Ectodermal cell (in vitro differentiated cells): Measurements from ENCODE around the gene ESYT3.

Experiments used
- H3K27ac ChIP-seq: 2 replicates; pipeline ENCODE4 v1.7.0; 2013; ENCODE audit warnings: mild to moderate bottlenecking, low read depth, low read length; ENCODE audit not compliant: insufficient read depth, poor library complexity, severe bottlenecking
- H3K27me3 ChIP-seq: 2 replicates; pipeline ENCODE4 v1.7.0; 2013; ENCODE audit warnings: mild to moderate bottlenecking, low read length; ENCODE audit not compliant: insufficient read depth, control insufficient read depth, poor library complexity, severe bottlenecking
- H3K36me3 ChIP-seq: one replicate; pipeline ENCODE4 v1.7.0; 2013; ENCODE audit warnings: low read length; ENCODE audit not compliant: control insufficient read depth, insufficient read depth
- H3K4me1 ChIP-seq: one replicate; pipeline ENCODE4 v1.7.0; 2013; ENCODE audit warnings: low read length; ENCODE audit not compliant: control insufficient read depth, insufficient read depth
- H3K4me3 ChIP-seq: 2 replicates; pipeline ENCODE4 v1.7.0; 2013; ENCODE audit warnings: low read depth, low read length, control low read depth; ENCODE audit not compliant: insufficient read depth
- H3K9me3 ChIP-seq: 2 replicates; pipeline ENCODE4 v1.7.0; 2013; ENCODE audit warnings: mild to moderate bottlenecking, low read length, moderate library complexity; ENCODE audit not compliant: control insufficient read depth
- WGBS, 2 experiments: methylation state at CpG; one replicate each; pipeline ENCODE4 v1.1.7; 2013; ENCODE audit warnings: missing lambda C conversion rate in 2 of 2; 5-methylcytosine and 5-hydroxymethylcytosine counted together

The ESYT3 gene

DNA sequence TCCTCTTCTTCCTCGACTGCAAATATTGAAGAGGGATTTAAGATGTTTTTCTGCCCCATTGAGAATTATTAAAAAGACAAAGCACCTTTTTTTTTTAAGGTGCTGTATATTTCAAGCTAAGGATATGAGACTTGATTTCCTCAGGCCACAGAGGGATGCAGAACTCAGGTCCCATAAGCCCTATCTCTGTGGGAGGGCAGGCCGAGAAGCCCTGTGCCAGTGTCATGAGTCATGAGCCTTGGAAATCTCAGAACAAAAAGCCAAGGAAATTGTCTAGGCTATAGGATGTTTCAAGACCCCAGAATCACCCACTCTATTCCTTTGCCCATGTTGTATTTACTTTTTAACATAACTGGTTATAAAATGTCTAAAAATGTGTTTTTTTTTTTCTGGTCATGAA is 7.3 kb downstream of the ESYT3 start:
- peaks cover 6% of the 10 kb centered on the region for H3K4me1 ChIP-seq
- no peak overlapping the region for H3K27ac ChIP-seq
- H3K36me3 ChIP-seq = no peaks in the 10 kb centered on the region
- no peaks in the 10 kb centered on the region for H3K9me3 ChIP-seq
- H3K4me3 ChIP-seq = no peak overlapping the region
- peaks cover 10% of the 10 kb centered on the region for H3K27me3 ChIP-seq
- WGBS, 2 experiments = 61 to 75% methylated on average over 1 to 2 of the region's 2 CpGs

DNA sequence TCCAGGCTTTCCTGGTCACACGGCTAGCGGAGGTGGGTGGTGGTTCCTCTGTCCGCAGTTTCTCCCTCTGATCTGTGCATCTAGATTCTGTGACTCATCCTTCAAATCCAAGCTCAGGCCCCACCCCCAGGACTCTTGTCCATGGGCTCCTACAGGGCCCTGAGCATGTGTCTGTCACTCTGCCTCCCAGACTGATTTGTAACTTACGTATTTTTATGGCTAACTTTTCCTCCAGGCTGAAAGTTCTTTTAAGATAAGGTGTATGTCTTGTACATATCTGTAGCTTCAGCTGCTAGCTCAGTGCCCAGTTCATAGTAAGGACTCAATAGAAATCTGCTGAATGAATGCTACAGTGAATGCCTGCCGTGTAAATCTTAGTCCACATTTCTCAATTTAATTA is 8.0 kb downstream of the ESYT3 start:
- no peak overlapping the region for H3K4me3 ChIP-seq
- no peaks in the 10 kb centered on the region for H3K9me3 ChIP-seq
- H3K4me1 ChIP-seq = peaks cover 6% of the 10 kb centered on the region
- H3K27me3 ChIP-seq = peaks cover 3% of the 10 kb centered on the region
- 73 to 90% methylated on average over 5 of the region's 5 CpGs for WGBS, 2 experiments
- H3K36me3 ChIP-seq = no peaks in the 10 kb centered on the region
- no peak overlapping the region for H3K27ac ChIP-seq

DNA sequence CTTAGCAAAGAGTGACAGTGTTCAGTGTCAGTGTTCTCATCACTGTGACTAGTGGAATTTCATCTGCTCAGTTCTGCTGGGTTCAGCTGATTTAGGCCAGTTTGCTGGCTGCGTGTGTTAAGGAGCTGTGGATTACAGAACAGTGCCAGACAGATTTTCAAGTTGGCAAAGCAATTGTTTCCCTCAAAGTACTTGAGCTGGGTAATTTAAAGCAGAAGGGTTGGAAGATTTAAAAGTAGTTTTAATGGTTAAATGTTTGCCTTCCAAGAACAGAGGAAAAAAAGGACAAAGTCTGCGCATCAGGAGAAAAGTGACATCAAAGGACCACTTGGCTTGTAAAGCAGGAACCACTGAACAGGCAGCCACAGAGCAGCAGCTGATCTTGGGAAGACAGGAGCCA is 8.7 kb downstream of the ESYT3 start:
- 88 to 93% methylated on average over 2 of the region's 2 CpGs for WGBS, 2 experiments
- no peak overlapping the region for H3K4me3 ChIP-seq
- H3K9me3 ChIP-seq = no peaks in the 10 kb centered on the region
- no peaks in the 10 kb centered on the region for H3K36me3 ChIP-seq
- H3K4me1 ChIP-seq = peaks cover 6% of the 10 kb centered on the region
- no peaks in the 10 kb centered on the region for H3K27me3 ChIP-seq
- H3K27ac ChIP-seq = no peak overlapping the region

GRCh38 chr3:138443521-138444503 is 9.4 kb downstream of the ESYT3 start:
- Histone ChIP-seq H3K27ac (no peak overlapping the region), H3K4me3 (no peak overlapping the region), H3K27me3 (no peaks in the 10 kb centered on the region), H3K4me1 (peaks cover 6% of the 10 kb centered on the region), H3K9me3 (no peaks in the 10 kb centered on the region), H3K36me3 (no peaks in the 10 kb centered on the region)
- 93 to 96% methylated on average over 14 of the region's 14 CpGs for WGBS, 2 experiments

DNA sequence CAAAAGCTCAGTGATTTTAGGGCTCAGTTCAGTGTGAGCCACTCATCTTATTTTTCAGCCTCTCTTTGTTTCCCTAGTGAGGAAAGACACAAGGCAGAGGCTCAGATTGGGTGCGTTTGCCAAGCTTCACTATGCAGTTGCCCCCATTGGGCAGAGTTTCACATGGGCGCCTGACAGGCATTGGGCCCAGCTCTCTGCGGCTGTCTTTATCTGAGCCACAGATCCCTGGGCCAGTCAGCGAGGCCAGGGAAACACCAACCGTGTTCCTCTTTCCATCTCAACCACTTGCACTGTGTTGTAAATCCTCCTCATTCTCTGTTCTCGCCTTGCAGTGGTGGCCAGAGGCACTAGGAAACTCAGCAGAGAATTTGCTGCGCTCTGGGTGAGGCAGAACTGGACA is 10.8 kb downstream of the ESYT3 start:
- no peaks in the 10 kb centered on the region for H3K9me3 ChIP-seq
- no peaks in the 10 kb centered on the region for H3K36me3 ChIP-seq
- H3K4me1 ChIP-seq = peaks cover 6% of the 10 kb centered on the region
- no peak overlapping the region for H3K27ac ChIP-seq
- 89 to 91% methylated on average over 7 of the region's 7 CpGs for WGBS, 2 experiments
- H3K27me3 ChIP-seq = no peaks in the 10 kb centered on the region
- H3K4me3 ChIP-seq = no peak overlapping the region

- 94 to 96% methylated on average over 4 of the region's 4 CpGs for WGBS, 2 experiments
- H3K27me3 ChIP-seq = no peaks in the 10 kb centered on the region
- H3K4me3 ChIP-seq = no peak overlapping the region
Measured at GRCh38 chr3:138445654-138446053, 11.2 kb downstream of the ESYT3 start.

DNA sequence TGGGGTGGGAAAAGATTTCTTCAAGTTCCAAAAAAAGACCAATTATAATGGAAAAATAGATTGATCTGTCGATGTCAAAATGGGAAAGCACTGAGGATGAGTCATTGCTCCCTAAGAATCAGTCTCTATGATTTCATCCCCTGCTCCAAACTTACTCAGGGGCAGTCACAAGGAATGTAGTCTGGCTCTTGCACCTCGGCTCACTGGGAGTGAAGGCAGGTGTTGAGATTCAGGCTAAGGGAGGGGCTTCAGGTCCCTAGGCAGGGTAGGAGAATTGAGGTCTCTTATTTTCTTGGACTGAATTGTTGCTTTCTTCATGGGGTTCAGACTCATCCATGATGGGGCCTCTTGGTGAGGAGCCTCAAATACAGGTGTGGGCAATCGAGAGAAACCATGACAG is 14.2 kb downstream of the ESYT3 start:
- WGBS, 2 experiments = 87 to 93% methylated on average over 3 of the region's 3 CpGs
- Histone ChIP-seq H3K4me1 (no peaks in the 10 kb centered on the region), H3K27me3 (no peaks in the 10 kb centered on the region), H3K36me3 (no peaks in the 10 kb centered on the region), H3K4me3 (no peak overlapping the region), H3K27ac (no peak overlapping the region), H3K9me3 (no peaks in the 10 kb centered on the region)

More at GRCh38 chr3:138445654-138446053, 11.2 kb downstream of the ESYT3 start:
- H3K27ac ChIP-seq = no peak overlapping the region
- H3K4me1 ChIP-seq = peaks cover 6% of the 10 kb centered on the region
- no peaks in the 10 kb centered on the region for H3K9me3 ChIP-seq
- no peaks in the 10 kb centered on the region for H3K36me3 ChIP-seq

GRCh38 chr3:138449490-138449889 is 15.1 kb downstream of the ESYT3 start:
- Histone ChIP-seq H3K36me3 (no peaks in the 10 kb centered on the region), H3K27me3 (no peaks in the 10 kb centered on the region), H3K4me3 (no peak overlapping the region), H3K4me1 (no peaks in the 10 kb centered on the region), H3K27ac (no peak overlapping the region), H3K9me3 (no peaks in the 10 kb centered on the region)
- WGBS, 2 experiments = 94 to 95% methylated on average over 3 of the region's 3 CpGs

DNA sequence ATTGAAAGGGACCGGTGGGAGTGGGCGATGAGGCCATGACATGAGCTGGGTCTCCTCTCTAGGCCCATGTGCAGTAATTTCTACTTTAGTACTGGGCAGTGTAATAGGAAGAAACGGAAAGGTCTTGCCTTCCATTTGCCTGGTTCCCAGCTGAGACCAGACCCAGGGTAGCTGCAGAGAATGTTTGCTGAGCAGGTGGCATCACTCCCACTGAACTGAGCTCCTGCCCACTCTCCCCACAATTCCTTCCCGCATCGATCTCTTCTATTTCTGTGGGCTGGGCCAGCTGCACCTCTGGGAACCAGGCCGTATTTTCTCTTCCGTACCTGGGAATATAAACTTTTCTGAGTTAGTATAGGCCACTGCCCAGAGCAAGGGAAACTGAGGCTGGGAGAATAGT is 15.8 kb downstream of the ESYT3 start:
- Histone ChIP-seq H3K4me3 (no peak overlapping the region), H3K27ac (no peak overlapping the region), H3K27me3 (no peaks in the 10 kb centered on the region), H3K36me3 (no peaks in the 10 kb centered on the region), H3K4me1 (no peaks in the 10 kb centered on the region), H3K9me3 (no peaks in the 10 kb centered on the region)
- WGBS, 2 experiments = 92 to 95% methylated on average over 7 of the region's 7 CpGs

- no peak overlapping the region for H3K4me3 ChIP-seq
- H3K4me1 ChIP-seq = no peaks in the 10 kb centered on the region
- no peak overlapping the region for H3K27ac ChIP-seq
- H3K36me3 ChIP-seq = no peaks in the 10 kb centered on the region
- 81 to 89% methylated on average over 6 of the region's 6 CpGs for WGBS, 2 experiments
- H3K9me3 ChIP-seq = no peaks in the 10 kb centered on the region
- no peaks in the 10 kb centered on the region for H3K27me3 ChIP-seq
Measured at GRCh38 chr3:138450704-138451424, 16.4 kb downstream of the ESYT3 start.
